Measurements from ENCODE around the gene TMEM185B.
A peak's percentile ranks its signal among the peaks of the same experiment; 100 is the strongest.

Gene TMEM185B

DNA sequence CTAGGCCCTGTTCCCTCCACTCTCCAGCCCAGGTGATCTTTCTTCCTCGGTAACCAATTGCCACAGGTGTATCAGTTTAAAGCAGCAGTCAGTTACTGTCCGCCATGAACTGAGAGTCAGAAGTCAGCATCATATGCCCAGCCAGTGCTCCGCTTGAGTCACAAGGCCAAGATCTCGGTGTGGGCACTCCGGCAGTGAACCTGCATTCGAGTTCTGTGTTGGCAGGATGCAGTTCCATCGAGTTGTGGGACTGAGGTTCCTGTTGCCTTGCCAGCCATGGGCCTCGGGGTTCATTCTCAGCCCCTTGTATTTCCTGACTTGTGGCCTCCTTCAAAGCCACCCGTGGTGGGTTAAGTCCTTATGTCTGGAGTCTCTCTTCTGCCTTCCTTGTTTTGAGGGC, 3.1 kb upstream of the TMEM185B start:
- no peak for TF ChIP-seq CTCF (IDR thresholded peaks at IDR 0.05; ENCODE audit: insufficient read depth, low read depth, low read length, missing control alignments)
- no peak for DNase-seq (ENCODE audit: low read depth)
- H3K4me3 ChIP-seq (ENCODE audit: low read depth, low read length): no peak overlapping the region

DNA sequence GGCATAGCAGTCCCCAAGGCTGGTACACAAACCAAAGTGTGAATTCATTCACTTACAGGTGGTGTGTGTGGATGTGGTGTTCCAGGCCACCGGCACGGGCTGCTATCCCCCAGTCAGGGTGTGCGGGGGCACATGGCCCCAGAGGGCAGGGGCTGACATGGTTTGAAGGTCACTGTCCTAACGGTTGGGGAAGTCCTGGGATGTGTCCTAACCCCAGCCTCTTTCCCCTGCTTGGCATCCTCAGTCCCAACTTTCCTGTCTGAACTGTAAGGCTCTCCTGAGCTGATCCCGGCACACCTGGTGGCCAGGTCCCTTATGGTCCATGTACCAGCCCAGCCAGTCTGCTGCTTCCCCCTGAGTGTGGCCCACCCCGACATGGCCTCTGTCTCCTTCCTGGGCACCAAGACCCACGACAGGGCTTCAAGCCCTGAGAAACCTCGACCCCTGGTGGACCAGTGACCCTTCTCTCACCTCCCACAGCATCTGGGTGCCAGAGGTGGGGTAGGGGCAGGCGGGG, 2.4 kb upstream of the TMEM185B start:
- DNase-seq (ENCODE audit: low read depth): no peak
- H3K4me3 ChIP-seq (ENCODE audit: low read depth, low read length): no peak overlapping the region
- no peak for TF ChIP-seq CTCF (IDR thresholded peaks at IDR 0.05; ENCODE audit: insufficient read depth, low read depth, low read length, missing control alignments)

GRCh38 chr2:120224735-120225548, 1.7 kb upstream of the TMEM185B start:
- H3K4me3 ChIP-seq (ENCODE audit: low read depth, low read length): no peak overlapping the region
- TF ChIP-seq CTCF (IDR thresholded peaks at IDR 0.05; ENCODE audit: insufficient read depth, low read depth, low read length, missing control alignments): no peak
- no peak for DNase-seq (ENCODE audit: low read depth)

DNA sequence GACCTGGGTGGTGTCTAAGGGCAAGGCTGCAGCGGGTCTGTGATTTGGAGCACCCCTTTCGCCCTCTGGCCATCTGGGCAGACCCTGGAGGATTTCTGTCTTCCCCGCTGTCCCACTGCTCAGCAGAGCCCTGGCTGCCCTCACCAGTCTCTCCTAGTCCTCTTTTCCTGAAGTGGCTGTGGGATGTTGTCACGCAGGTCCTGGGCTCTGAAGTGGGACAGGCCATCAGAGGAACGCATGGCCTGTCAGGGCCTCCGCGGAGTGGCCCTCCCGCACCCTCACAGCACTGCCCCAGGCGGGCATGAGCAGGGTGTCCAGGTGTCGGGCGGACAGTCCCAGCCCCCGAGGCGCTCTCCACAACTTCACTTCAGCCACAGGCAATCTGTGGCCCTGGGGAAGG, 1.1 kb upstream of the TMEM185B start:
- TF ChIP-seq CTCF (IDR thresholded peaks at IDR 0.05; ENCODE audit: insufficient read depth, low read depth, low read length, missing control alignments): no peak
- peak overlapping the region; percentile 84 for H3K4me3 ChIP-seq (ENCODE audit: low read depth, low read length)

DNA sequence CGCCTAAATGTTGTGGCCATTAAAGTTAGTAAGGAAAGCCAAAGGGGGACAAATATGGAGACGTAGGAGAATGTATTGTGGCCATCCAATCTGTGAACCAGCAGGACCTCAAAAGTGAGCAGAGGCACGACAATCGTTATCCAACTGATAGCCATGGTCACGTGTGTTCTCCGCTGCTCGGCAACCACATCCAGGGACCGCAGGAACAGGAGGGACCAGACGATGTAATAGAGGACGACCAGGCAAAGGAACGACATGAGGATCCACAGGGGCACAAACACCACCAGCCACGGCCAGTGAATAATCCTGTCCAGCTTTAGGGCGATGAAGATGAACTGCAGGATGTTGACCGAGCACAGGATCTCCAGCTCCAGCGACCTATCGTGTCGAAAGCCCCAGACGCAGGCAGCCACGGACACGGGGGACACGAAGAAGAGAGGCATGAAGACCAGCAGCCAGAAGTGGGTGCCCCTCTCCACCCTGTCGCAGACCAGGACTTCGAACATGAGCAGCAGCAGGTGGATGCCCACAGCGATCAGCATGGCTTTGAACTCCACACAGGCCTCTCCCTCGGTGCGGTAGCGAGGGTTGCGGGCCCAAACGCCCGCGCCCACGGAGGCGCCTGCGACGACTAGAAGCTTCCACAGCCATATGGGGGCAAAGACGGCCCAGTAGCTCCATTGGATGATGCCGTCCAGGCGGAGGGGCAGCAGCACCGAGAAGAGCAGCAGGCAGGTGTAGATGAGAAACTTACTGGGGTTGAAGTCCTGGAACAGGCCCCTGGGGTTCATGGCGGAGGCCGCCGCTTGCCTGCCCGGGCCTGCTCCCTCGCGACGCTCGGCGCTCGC, 790 bp downstream of the TMEM185B start:
- DNase-seq (ENCODE audit: low read depth): peak; percentile 26
- no peak for TF ChIP-seq CTCF (IDR thresholded peaks at IDR 0.05; ENCODE audit: insufficient read depth, low read depth, low read length, missing control alignments)
- peak overlapping the region; percentile 84 for H3K4me3 ChIP-seq (ENCODE audit: low read depth, low read length)

More for the DNA sequence above, 1.1 kb upstream of the TMEM185B start:
- DNase-seq (ENCODE audit: low read depth): no peak

DNA sequence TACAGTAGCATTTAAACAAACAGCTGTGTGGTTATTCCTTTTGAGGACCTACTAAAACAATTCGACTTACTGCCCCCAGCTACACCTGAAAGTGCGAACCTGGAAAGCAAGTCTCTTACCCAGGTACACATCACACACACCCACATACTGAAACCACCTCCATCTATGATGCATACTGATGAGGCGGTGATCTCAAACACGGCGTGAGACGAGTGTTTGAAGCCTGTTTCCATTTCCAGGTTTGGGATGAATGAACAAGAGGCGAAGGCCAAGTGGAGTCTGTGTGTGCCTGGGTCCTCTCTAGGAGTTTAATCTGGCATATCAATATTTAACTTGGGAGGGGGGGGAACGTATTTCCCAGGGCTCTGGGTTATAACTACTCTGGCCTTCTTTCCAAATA, 1.6 kb downstream of the TMEM185B start:
- H3K4me3 ChIP-seq (ENCODE audit: low read depth, low read length): no peak overlapping the region; the same call in 1 of the 2 replicates
- DNase-seq (ENCODE audit: low read depth): no peak
- TF ChIP-seq CTCF (IDR thresholded peaks at IDR 0.05; ENCODE audit: insufficient read depth, low read depth, low read length, missing control alignments): no peak

All from GM12865 (cell line).